ENCODE data around the gene HRAS. TPM values are rescaled to one million over a fixed set of nuclear protein-coding genes. Genes with fewer than 3 reads are reported as not detected.

Gene HRAS
- total and polyA plus RNA-seq, 2 of the 13 experiments (the other 11 are each of a cell fraction or from before 2014, with no cell fraction given), result 32.9 to 50.0 TPM

DNA sequence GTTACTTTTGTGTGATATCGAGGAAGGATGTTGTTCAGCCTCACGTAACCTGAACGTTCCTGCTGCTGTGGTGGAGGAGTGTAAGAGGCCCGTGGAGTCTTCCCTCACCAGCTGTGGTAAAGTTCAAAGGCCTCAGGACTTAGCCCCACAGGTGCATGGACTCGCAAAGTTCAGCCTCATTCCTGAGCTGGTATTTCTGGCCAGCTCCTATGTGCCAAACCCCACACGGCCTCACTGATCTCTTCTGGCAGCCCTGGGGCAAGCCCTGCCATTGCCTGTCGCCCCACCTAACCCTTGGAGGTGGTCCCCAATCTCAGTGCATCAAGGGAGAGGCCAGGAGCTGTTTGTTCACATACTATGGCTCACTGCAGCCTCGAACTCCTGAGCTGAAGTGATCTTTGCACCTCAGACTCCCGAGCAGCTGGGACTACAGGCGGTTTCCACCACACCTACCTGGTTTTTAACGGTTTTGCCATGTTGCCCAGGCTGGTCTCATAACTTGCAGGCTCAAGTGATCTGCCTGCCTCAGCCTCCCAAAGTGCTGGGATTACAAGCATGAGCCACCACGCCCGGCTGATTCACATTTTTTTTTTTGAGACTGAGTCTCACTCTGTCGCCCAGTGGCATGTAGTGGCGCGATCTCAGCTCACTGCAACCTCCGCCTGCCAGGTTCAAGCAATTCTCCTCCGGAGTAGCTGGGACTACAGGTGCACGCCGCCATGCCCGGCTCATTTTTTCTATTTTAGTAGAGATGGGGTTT lies 43.1 kb upstream of the HRAS start (continued):
- TF ChIP-seq ATF1 (CRISPR knock-in tag; IDR thresholded peaks at IDR 0.05), result no peak
- TF ChIP-seq MAZ (IDR thresholded peaks at IDR 0.05; ENCODE audit: borderline replicate concordance, low read depth, low read length), result no peak
- no peak for TF ChIP-seq MAZ (CRISPR knock-in tag; IDR thresholded peaks at IDR 0.05; ENCODE audit: low read depth)
- 0 out of 2 replicates have a peak, but pooled peaks have one; percentile 38 for TF ChIP-seq KAT7 (CRISPR knock-in tag; IDR thresholded peaks at IDR 0.05; ENCODE audit: borderline replicate concordance)
- peak; percentile 69; the same call in 1 of the 2 replicates for TF ChIP-seq NCOR1 (IDR thresholded peaks at IDR 0.05; ENCODE audit: borderline replicate concordance, low read length)
- no peak for TF ChIP-seq ZNF24 (IDR thresholded peaks at IDR 0.05)
- TF ChIP-seq ZMYM2 (CRISPR knock-in tag; IDR thresholded peaks at IDR 0.05), result peak; percentile 38; the same call in 1 of the 2 replicates
- TF ChIP-seq, protein P1, sequence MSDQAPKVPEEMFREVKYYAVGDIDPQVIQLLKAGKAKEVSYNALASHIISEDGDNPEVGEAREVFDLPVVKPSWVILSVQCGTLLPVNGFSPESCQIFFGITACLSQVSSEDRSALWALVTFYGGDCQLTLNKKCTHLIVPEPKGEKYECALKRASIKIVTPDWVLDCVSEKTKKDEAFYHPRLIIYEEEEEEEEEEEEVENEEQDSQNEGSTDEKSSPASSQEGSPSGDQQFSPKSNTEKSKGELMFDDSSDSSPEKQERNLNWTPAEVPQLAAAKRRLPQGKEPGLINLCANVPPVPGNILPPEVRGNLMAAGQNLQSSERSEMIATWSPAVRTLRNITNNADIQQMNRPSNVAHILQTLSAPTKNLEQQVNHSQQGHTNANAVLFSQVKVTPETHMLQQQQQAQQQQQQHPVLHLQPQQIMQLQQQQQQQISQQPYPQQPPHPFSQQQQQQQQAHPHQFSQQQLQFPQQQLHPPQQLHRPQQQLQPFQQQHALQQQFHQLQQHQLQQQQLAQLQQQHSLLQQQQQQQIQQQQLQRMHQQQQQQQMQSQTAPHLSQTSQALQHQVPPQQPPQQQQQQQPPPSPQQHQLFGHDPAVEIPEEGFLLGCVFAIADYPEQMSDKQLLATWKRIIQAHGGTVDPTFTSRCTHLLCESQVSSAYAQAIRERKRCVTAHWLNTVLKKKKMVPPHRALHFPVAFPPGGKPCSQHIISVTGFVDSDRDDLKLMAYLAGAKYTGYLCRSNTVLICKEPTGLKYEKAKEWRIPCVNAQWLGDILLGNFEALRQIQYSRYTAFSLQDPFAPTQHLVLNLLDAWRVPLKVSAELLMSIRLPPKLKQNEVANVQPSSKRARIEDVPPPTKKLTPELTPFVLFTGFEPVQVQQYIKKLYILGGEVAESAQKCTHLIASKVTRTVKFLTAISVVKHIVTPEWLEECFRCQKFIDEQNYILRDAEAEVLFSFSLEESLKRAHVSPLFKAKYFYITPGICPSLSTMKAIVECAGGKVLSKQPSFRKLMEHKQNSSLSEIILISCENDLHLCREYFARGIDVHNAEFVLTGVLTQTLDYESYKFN (CRISPR knock-in tag; conservative IDR thresholded peaks at IDR 0.05), result peak; percentile 26; the same call in 1 of the 2 replicates
- no peak for TF ChIP-seq SOX6 (IDR thresholded peaks at IDR 0.05)
- TF ChIP-seq SOX6 (CRISPR knock-in tag; IDR thresholded peaks at IDR 0.05), result 0 out of 2 replicates have a peak, but pooled peaks have one; percentile 11
- TF ChIP-seq RXRA (CRISPR knock-in tag; IDR thresholded peaks at IDR 0.05), result 0 out of 2 replicates have a peak, but pooled peaks have one; percentile 16
- TF ChIP-seq HNF4G (IDR thresholded peaks at IDR 0.05; ENCODE audit: borderline replicate concordance, low read depth, low read length), result peak; percentile 76
- peak; percentile 61; the same call in 1 of the 2 replicates for TF ChIP-seq HNF4G (CRISPR knock-in tag; IDR thresholded peaks at IDR 0.05; ENCODE audit: borderline replicate concordance, low read depth)
- TF ChIP-seq AKAP8 (CRISPR knock-in tag; IDR thresholded peaks at IDR 0.05), result 0 out of 2 replicates have a peak, but pooled peaks have one; percentile 27
- TF ChIP-seq, protein P2, sequence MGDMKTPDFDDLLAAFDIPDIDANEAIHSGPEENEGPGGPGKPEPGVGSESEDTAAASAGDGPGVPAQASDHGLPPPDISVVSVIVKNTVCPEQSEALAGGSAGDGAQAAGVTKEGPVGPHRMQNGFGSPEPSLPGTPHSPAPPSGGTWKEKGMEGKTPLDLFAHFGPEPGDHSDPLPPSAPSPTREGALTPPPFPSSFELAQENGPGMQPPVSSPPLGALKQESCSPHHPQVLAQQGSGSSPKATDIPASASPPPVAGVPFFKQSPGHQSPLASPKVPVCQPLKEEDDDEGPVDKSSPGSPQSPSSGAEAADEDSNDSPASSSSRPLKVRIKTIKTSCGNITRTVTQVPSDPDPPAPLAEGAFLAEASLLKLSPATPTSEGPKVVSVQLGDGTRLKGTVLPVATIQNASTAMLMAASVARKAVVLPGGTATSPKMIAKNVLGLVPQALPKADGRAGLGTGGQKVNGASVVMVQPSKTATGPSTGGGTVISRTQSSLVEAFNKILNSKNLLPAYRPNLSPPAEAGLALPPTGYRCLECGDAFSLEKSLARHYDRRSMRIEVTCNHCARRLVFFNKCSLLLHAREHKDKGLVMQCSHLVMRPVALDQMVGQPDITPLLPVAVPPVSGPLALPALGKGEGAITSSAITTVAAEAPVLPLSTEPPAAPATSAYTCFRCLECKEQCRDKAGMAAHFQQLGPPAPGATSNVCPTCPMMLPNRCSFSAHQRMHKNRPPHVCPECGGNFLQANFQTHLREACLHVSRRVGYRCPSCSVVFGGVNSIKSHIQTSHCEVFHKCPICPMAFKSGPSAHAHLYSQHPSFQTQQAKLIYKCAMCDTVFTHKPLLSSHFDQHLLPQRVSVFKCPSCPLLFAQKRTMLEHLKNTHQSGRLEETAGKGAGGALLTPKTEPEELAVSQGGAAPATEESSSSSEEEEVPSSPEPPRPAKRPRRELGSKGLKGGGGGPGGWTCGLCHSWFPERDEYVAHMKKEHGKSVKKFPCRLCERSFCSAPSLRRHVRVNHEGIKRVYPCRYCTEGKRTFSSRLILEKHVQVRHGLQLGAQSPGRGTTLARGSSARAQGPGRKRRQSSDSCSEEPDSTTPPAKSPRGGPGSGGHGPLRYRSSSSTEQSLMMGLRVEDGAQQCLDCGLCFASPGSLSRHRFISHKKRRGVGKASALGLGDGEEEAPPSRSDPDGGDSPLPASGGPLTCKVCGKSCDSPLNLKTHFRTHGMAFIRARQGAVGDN (CRISPR knock-in tag; IDR thresholded peaks at IDR 0.05), result peak; percentile 54
- TF ChIP-seq, protein P3, sequence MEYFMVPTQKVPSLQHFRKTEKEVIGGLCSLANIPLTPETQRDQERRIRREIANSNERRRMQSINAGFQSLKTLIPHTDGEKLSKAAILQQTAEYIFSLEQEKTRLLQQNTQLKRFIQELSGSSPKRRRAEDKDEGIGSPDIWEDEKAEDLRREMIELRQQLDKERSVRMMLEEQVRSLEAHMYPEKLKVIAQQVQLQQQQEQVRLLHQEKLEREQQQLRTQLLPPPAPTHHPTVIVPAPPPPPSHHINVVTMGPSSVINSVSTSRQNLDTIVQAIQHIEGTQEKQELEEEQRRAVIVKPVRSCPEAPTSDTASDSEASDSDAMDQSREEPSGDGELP (IDR thresholded peaks at IDR 0.05; ENCODE audit: borderline replicate concordance, low read depth), result peak; percentile 39; the same call in 1 of the 2 replicates
- TF ChIP-seq SAP130 (CRISPR knock-in tag; IDR thresholded peaks at IDR 0.05; ENCODE audit: low read depth), result 0 out of 2 replicates have a peak, but pooled peaks have one; percentile 22
- 0 out of 2 replicates have a peak, but pooled peaks have one; percentile 15 for TF ChIP-seq ZNF263 (CRISPR knock-in tag; IDR thresholded peaks at IDR 0.05)
- TF ChIP-seq ZNF460 (CRISPR knock-in tag; IDR thresholded peaks at IDR 0.05; ENCODE audit: borderline replicate concordance), result peak; percentile 91
- TF ChIP-seq ZNF253 (CRISPR knock-in tag; IDR thresholded peaks at IDR 0.05; ENCODE audit: borderline replicate concordance), result no peak
- no peak for TF ChIP-seq ONECUT2 (CRISPR knock-in tag; IDR thresholded peaks at IDR 0.05)
- TF ChIP-seq NR2F6 (IDR thresholded peaks at IDR 0.05), result no peak
- TF ChIP-seq NR2F6 (CRISPR knock-in tag; IDR thresholded peaks at IDR 0.05), result 0 out of 2 replicates have a peak, but pooled peaks have one; percentile 5
